ENCODE results near the gene SPTBN5.

SPTBN5 gene

DNA sequence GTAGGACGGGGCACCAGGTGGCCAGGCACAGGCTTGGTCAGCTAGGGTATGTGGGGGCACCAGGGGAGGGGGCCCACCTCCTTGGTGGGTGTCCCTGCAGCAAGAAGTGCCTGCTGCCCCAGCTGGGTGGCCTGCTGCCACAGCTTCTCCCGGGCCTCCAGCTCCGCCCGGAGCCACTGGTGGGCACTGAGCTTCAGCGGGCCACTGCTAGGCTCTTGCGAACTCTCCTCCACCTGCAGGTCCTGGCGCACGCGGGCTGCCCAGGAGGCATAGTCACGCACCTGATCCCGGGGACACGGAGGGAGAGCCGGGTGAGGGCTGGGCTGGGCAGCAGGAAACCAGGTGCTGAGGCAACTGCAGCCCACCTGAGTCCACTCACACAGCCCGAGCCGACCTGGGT lies 25.5 kb downstream of the SPTBN5 start:
- FAIRE-seq, result no peak
- DNase-seq (ENCODE audit: insufficient read length), result no peak
- TF ChIP-seq POLR2AphosphoS5 (IDR thresholded peaks at IDR 0.05; ENCODE audit: low read depth, low read length) (no peak), POLR2A (IDR thresholded peaks at IDR 0.05; ENCODE audit: low read depth, low read length) (no peak), TAF1 (IDR thresholded peaks at IDR 0.05; ENCODE audit: borderline replicate concordance, low read depth, low read length) (no peak)

DNA sequence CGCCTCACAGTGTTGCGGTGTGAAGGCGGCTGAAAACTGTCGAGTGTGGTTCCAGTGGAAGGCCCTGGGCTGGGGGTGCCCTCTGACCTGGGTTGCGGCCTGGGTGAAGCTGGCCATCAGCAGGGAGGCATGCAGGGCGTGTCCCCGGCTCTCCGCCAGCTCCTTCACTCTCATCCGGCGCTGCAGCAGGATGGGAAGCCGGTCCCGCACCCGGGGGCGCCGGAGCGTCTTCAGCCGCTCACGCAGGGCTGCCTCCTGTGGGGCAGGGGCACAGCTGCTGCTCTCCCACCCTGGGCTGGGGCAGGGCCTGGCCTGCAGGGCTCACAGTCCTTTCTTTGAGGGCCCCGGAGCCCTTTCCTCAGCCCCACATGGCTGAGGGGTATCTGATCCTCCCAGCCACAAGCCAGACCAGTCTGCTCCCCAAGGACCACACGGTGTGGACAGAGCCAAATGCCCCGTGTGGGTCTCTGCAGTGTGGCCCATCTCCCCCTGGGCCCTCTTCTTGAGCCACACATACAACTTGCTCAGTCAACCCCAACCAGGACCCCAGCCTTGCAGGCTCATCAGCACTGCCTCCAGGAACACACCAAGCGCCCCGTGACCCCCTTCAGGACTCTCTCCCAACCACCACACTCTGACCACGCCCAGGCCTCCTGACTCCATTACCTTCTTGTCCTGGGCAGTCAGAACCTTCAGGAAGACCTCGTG lies 26.8 kb downstream of the SPTBN5 start:
- no peak for FAIRE-seq
- no peak for TF ChIP-seq POLR2AphosphoS5 (IDR thresholded peaks at IDR 0.05; ENCODE audit: low read depth, low read length)
- no peak for DNase-seq (ENCODE audit: insufficient read length)

DNA sequence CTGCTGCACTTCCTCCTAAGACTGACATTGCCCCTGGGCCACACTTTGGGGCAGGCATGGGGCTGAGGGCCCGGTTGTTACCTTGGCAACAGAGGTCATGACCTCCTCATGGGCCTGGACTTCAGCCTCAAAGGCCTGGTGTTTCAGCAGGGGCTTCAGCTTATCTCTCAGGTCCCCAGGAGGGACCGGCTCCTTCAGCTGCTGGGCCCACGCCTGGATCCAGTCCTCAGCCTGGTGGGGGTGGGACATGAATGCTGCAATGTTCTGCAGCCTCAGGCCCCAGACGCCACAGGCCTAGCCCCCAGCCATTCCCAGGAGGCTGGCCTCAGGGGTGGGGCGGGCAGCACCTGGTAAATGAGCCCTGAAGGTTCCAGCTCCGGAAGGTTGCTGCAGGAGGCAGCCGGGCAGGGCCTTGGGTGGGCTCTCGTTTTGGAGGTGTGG lies 27.6 kb downstream of the SPTBN5 start:
- DNase-seq (ENCODE audit: insufficient read length) (no peak), FAIRE-seq (no peak)
- TF ChIP-seq POLR2A (IDR thresholded peaks at IDR 0.05; ENCODE audit: low read depth, low read length), result no peak
- no peak for TF ChIP-seq POLR2AphosphoS5 (IDR thresholded peaks at IDR 0.05; ENCODE audit: low read depth, low read length)
- TF ChIP-seq TAF1 (IDR thresholded peaks at IDR 0.05; ENCODE audit: borderline replicate concordance, low read depth, low read length), result no peak

DNA sequence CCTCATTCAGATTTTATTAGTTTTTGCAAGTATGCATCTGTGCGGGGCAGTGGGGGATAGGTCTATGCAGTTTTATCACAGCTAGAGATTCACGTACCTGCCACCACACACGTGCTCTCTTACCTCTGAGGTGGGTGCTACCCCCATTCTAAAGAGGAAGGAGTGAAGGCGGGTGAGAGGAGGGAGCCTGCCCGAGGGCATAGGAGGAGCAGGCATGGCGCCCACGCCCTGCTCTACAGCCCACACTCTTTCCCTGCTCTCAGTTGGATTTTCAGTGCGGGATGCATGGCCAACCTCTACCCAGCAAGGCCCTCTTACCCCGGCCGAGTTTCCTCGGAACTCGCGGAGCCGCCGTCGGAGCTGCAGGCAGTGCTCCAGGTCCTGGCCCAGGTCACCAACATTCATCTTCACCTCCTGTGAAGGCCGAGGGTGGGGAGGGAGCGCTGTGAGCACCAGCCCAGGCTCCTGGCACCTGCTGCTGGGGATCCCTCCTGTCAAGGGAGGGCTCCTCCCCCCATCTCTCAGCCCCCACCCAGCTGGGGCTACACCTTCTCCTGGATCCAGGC lies 28.3 kb downstream of the SPTBN5 start:
- TF ChIP-seq POLR2A (IDR thresholded peaks at IDR 0.05; ENCODE audit: low read depth, low read length), result no peak
- TF ChIP-seq POLR2AphosphoS5 (IDR thresholded peaks at IDR 0.05; ENCODE audit: low read depth, low read length), result no peak
- no peak for TF ChIP-seq TAF1 (IDR thresholded peaks at IDR 0.05; ENCODE audit: borderline replicate concordance, low read depth, low read length)
- DNase-seq (ENCODE audit: insufficient read length) (no peak), FAIRE-seq (no peak)

DNA sequence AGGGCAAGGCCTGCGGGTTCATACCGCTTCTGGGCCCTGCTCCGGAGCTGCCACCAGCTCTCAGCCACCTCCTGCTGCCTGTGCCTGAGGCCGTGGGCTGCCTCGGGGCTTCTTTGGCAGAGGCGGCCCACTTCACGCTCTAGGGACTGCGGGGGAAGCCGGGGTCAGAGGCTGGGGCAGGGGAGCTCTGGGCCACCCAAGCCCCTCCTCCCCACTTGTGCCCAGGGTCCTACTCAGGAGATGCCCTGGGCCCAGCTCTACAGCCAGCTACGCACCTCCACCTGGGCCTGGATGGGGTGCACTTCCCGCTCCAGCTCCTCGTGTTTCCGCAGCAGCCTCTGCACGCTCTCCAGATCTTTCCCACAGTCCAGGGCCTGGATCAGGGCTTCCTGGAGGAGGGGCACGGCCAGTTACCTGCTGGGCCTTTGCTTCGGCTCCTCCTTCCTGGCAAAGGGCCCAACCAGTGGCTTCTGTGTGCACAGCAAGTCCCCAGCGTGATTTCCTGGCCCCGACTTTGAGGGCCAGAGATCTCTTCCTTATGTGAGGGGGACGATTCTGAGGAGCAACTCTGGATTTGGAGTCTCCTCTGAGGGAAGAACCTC lies 31.2 kb downstream of the SPTBN5 start:
- FAIRE-seq (no peak), DNase-seq (ENCODE audit: insufficient read length) (no peak)
- TF ChIP-seq POLR2AphosphoS5 (IDR thresholded peaks at IDR 0.05; ENCODE audit: low read depth, low read length) (no peak), TAF1 (IDR thresholded peaks at IDR 0.05; ENCODE audit: borderline replicate concordance, low read depth, low read length) (no peak), POLR2A (IDR thresholded peaks at IDR 0.05; ENCODE audit: low read depth, low read length) (no peak)

DNA sequence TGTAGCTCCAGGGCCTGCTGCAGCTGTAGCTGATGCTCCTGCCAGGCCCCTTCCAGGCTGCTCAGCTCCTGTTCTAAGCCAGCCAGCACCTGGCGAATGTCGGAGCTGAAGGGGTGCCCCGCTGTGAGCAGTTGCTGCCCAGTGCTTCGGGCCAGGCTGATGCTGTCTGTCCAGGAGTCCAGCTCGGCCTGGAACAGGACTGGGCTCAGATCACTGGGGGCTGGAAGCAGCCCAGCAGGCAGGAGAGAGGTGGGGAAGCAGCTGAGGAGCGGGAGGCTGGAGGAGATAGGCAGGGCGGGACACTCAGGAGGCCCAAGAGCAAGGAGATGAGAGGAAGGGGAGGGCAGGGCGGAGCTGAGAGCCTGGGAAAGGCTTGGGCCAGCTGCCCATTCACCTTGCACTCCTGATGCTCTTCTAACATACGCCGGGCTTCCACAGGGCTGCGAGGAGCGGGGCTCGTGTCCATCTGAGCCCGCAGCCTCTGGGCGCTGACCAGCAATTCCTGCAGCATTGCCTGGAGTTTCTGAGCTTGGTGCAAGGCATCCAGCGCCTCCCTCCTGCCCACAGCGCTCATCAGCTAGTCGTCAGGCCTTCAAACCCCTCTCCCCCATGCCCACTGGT lies 32.0 kb downstream of the SPTBN5 start:
- no peak for TF ChIP-seq POLR2AphosphoS5 (IDR thresholded peaks at IDR 0.05; ENCODE audit: low read depth, low read length)
- TF ChIP-seq POLR2A (IDR thresholded peaks at IDR 0.05; ENCODE audit: low read depth, low read length), result no peak
- no peak for TF ChIP-seq TAF1 (IDR thresholded peaks at IDR 0.05; ENCODE audit: borderline replicate concordance, low read depth, low read length)
- FAIRE-seq, result no peak

DNA sequence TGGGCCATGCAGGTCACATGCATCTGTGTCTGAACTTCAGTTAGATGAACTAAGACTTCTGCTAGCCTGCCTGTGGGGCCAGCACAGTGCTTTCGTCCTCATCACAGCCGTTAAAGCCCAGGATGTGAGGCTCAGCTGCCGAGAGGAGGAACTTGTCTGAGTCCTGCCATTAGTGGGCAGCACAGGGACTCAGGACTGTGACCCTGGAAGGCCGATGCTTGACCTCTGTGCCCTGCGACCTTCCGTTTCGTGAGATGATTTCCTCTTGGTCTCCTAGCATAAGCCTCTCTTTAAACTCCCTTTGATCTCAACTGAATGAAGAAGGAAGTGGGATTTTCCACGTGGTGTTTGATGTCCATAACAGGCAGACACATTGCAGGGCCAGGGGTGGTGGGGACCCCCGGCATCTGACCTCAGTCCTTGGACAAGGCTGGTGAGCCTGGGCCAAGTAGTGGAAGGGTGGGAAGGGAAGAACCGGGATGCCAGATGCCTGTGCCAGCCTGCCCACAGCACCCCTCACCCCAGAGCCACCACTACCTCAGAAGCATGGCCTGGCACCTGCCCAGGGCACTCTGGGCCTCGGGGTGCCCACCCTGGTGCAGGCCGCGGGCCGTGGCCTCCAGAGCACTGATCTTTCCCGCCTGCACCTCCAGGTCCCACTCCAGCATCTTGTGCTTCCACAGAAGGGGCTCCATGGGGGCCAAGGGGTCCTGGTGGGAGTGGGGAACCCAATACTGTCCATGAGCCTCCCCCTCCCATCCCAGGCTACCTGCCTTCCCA lies 33.6 kb downstream of the SPTBN5 start:
- no peak for TF ChIP-seq TAF1 (IDR thresholded peaks at IDR 0.05; ENCODE audit: borderline replicate concordance, low read depth, low read length)
- TF ChIP-seq POLR2AphosphoS5 (IDR thresholded peaks at IDR 0.05; ENCODE audit: low read depth, low read length), result no peak
- TF ChIP-seq POLR2A (IDR thresholded peaks at IDR 0.05; ENCODE audit: low read depth, low read length), result no peak
- no peak for FAIRE-seq
- DNase-seq (ENCODE audit: insufficient read length), result no peak

More for the DNA sequence above, 32.0 kb downstream of the SPTBN5 start:
- no peak for DNase-seq (ENCODE audit: insufficient read length)

DNA sequence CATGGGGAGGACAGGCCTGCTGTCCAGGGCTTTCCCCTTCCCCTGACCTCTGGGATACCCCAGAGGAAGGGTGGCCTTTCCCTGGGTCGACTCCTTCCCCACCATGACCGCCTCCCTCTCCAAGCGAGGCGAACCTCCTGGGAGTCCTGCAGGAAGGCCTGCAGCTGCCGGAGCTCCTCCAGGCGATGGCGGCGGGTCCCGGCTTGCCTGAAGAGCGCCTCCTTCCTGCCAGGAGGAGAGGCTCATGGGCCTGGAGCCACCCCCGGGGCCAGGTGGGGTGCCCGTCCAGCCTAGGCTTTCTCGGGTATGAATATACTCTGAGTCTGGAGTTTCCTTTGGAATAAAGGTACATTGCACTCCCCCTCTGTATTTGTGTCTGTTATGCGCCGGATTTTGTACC lies 35.1 kb downstream of the SPTBN5 start:
- TF ChIP-seq TAF1 (IDR thresholded peaks at IDR 0.05; ENCODE audit: borderline replicate concordance, low read depth, low read length), result no peak
- no peak for TF ChIP-seq POLR2A (IDR thresholded peaks at IDR 0.05; ENCODE audit: low read depth, low read length)
- no peak for TF ChIP-seq POLR2AphosphoS5 (IDR thresholded peaks at IDR 0.05; ENCODE audit: low read depth, low read length)
- DNase-seq (ENCODE audit: insufficient read length) (no peak), FAIRE-seq (no peak)

DNA sequence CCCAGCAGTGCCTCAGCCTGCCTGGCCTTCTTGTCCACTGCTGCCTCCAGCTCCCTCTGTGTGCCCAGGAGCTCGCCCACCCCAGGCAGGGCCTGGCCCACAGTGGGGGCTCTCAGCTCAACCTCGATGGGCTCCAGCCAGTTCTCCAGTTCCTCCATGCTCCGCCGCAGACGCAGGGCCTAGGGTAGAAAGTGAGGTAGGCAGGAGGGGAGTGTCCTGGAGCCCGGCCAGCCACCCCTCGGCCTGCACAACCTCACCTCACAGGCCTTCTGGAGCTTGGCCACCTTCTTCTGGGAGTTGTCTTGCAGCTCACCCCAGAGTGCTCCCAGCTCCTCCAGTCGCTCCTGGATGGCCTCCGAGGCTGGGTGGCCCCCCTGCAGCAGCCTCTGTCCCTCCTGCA lies 36.5 kb downstream of the SPTBN5 start:
- no peak for TF ChIP-seq POLR2A (IDR thresholded peaks at IDR 0.05; ENCODE audit: low read depth, low read length)
- no peak for DNase-seq (ENCODE audit: insufficient read length)
- FAIRE-seq, result no peak

DNA sequence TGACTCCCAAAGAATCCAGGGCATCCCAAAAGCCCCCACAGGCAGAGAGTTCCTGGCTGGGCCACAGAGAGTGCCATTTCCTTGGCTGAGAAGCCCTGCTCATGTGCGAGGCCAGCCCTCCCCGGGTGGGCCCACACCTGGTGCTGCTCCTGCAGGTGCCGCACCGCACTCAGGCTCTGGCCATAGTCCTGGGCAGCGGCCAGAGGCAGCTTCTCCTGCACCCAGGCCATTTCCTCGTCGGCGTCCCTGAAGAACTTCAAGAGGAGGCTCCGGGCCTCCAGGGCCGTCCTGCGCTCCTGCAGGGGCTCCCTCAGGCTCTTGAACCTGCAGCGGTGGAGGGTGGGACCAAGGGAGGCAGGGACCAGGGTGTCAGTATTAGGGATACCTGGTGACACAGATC lies 37.1 kb downstream of the SPTBN5 start:
- TF ChIP-seq POLR2A (IDR thresholded peaks at IDR 0.05; ENCODE audit: low read depth, low read length) (no peak), TAF1 (IDR thresholded peaks at IDR 0.05; ENCODE audit: borderline replicate concordance, low read depth, low read length) (no peak), POLR2AphosphoS5 (IDR thresholded peaks at IDR 0.05; ENCODE audit: low read depth, low read length) (no peak)
- FAIRE-seq, result no peak
- no peak for DNase-seq (ENCODE audit: insufficient read length)

DNA sequence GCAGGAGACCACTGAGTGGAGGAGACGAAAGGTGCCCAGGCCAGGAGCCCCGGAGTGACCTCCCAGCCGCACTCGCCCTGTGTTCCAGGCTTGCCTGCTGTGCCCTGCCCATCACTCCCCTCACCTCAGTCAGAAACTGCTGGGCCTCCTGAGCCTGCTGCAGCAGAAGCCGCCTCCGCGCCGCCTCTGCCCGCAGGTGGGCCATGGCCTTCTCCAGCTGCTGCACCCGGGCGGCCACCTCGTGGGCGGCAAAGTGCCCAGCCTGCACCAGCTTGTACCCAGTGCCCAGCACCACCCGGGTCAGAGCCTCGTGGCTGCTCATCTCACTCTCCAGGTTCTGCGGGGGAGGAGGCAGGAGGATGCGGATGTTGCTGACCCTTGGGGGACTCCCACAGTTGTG lies 37.6 kb downstream of the SPTBN5 start:
- FAIRE-seq, result no peak

More for the DNA sequence above, 37.6 kb downstream of the SPTBN5 start:
- DNase-seq (ENCODE audit: insufficient read length), result no peak
- TF ChIP-seq POLR2AphosphoS5 (IDR thresholded peaks at IDR 0.05; ENCODE audit: low read depth, low read length) (no peak), POLR2A (IDR thresholded peaks at IDR 0.05; ENCODE audit: low read depth, low read length) (no peak), TAF1 (IDR thresholded peaks at IDR 0.05; ENCODE audit: borderline replicate concordance, low read depth, low read length) (no peak)
